Nephron (organoid): ENCODE results near the gene SHISA3.

ENCODE experiments used
- H3K27ac Mint-ChIP-seq, 3 experiments: 2 replicates each; pipeline ENCODE4 v1.8.0; 2020; ENCODE audit warnings: mixed read lengths in 3 of 3, mild to moderate bottlenecking in 2 of 3, moderate library complexity in 1 of 3
- H3K27me3 Mint-ChIP-seq: 2 replicates; pipeline ENCODE4 v1.8.0; 2021; ENCODE audit warnings: low read depth, mild to moderate bottlenecking, moderate library complexity, mixed read lengths
- H3K36me3 Mint-ChIP-seq: 2 replicates; pipeline ENCODE4 v1.8.0; 2020; ENCODE audit warnings: low read depth, mixed read lengths
- H3K4me1 Mint-ChIP-seq: 2 replicates; pipeline ENCODE4 v1.8.0; 2020; ENCODE audit warnings: mixed read lengths
- H3K4me3 Mint-ChIP-seq, 3 experiments: 2 replicates each; pipeline ENCODE4 v1.8.0; 2020; ENCODE audit warnings: mild to moderate bottlenecking in 3 of 3, mixed read lengths in 3 of 3, moderate library complexity in 2 of 3
- H3K9me3 Mint-ChIP-seq: 2 replicates; pipeline ENCODE4 v1.8.0; 2020; ENCODE audit warnings: mixed read lengths
- CTCF ChIP-seq, 3 experiments: fragments of 200-600 bp; sonication (generic); IDR thresholded peaks; one replicate each; pipeline ENCODE4 v1.5.0; 2021; ENCODE audit warnings: antibody characterized with exemption in 3 of 3; ENCODE audit not compliant: unreplicated experiment in 3 of 3

The SHISA3 gene

GRCh38 chr4:42396752-42397634 is at the start of gene SHISA3:
SHISA3 (plus strand) TSS chr4:42397488; CDS start chr4:42398057, 569 bp downstream.
- peaks cover 35% of the 10 kb centered on the region for H3K4me1 Mint-ChIP-seq
- H3K36me3 Mint-ChIP-seq: peaks cover 22% of the 10 kb centered on the region
- peak within 1 kb of the TSS; percentile 93 to 96 (median 96) for H3K4me3 Mint-ChIP-seq
- peak within 1 kb of the TSS; percentile 10 to 89 (median 74) for H3K27ac Mint-ChIP-seq
- H3K27me3 Mint-ChIP-seq: peaks cover 84% of the 10 kb centered on the region
- no peak for TF ChIP-seq CTCF (IDR thresholded peaks at IDR 0.05; ENCODE audit: unreplicated experiment in 3 of 3)
- H3K9me3 Mint-ChIP-seq: no peaks in the 10 kb centered on the region

GRCh38 chr4:42348247-42348646 is 49.0 kb upstream of the SHISA3 start:
- Mint-ChIP-seq H3K27me3 (peaks cover 13% of the 10 kb centered on the region), H3K4me1 (peaks cover 4% of the 10 kb centered on the region), H3K36me3 (no peaks in the 10 kb centered on the region), H3K9me3 (no peaks in the 10 kb centered on the region), H3K4me3 (no peak overlapping the region), H3K27ac (peak overlapping the region; percentile 9 to 94 (median 72))
- no peak for TF ChIP-seq CTCF (IDR thresholded peaks at IDR 0.05; ENCODE audit: unreplicated experiment in 3 of 3)

- Mint-ChIP-seq H3K4me1 (peaks cover 4% of the 10 kb centered on the region), H3K4me3 (no peak overlapping the region), H3K27me3 (peaks cover 10% of the 10 kb centered on the region), H3K27ac (peak overlapping the region; percentile 9 to 94 (median 72)), H3K36me3 (no peaks in the 10 kb centered on the region), H3K9me3 (no peaks in the 10 kb centered on the region)
- TF ChIP-seq CTCF (IDR thresholded peaks at IDR 0.05; ENCODE audit: unreplicated experiment in 3 of 3): no peak
Observed at GRCh38 chr4:42348692-42349091, 48.6 kb upstream of the SHISA3 start.

DNA sequence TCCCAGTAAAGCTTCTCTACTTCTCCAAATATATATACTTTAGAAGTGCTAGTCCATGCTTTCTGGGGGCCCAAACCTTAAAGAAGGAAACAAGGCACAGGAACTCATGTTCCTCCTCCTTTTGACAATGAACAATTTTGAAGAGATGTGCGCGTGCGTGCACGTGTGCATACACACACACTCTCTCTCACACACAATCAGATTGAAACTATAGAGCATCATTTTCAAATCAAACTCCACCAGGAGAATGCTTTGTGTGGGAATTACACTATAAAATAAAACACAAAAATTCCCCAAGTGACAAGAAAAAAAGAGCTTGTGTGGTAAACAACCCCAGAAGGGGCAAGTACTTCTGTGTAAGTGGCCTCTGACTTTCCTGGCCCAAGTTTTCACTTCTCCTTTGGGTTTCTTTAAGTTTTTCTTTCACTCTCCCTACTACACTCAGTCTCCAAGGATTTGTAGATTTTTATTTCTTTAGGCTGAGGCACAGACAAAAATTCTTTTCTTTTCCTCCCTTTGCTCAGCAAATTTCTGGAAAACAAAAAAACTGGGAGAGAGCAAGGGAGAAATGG is 46.6 kb upstream of the SHISA3 start:
- Mint-ChIP-seq H3K4me3 (no peak overlapping the region), H3K9me3 (no peaks in the 10 kb centered on the region), H3K4me1 (peaks cover 6% of the 10 kb centered on the region), H3K36me3 (no peaks in the 10 kb centered on the region), H3K27ac (peak overlapping the region in 2 of 3 experiments; percentile 6 to 91), H3K27me3 (peaks cover 3% of the 10 kb centered on the region)
- no peak for TF ChIP-seq CTCF (IDR thresholded peaks at IDR 0.05; ENCODE audit: unreplicated experiment in 3 of 3)

GRCh38 chr4:42352049-42352448 is 45.2 kb upstream of the SHISA3 start:
- H3K27me3 Mint-ChIP-seq: peaks cover 3% of the 10 kb centered on the region
- H3K27ac Mint-ChIP-seq: no peak overlapping the region

More at GRCh38 chr4:42352049-42352448, 45.2 kb upstream of the SHISA3 start:
- Mint-ChIP-seq H3K4me3 (no peak overlapping the region), H3K36me3 (no peaks in the 10 kb centered on the region), H3K4me1 (peaks cover 13% of the 10 kb centered on the region), H3K9me3 (no peaks in the 10 kb centered on the region)
- TF ChIP-seq CTCF (IDR thresholded peaks at IDR 0.05; ENCODE audit: unreplicated experiment in 3 of 3): no peak
